Suprapubic skin (tissue), 3 donors: ENCODE data around the gene ZNF276.

Experiments
- CTCF ChIP-seq, 2 donors: fragments of 200-600 bp in 1 of 2; fragments of 450-650 bp in 1 of 2; sonication (generic) in 1 of 2; IDR thresholded peaks; one replicate each; pipeline ENCODE4 v1.5.1; 2016 to 2019; ENCODE audit warnings: antibody characterized with exemption in 2 of 2, mild to moderate bottlenecking in 1 of 2, moderate library complexity in 1 of 2
- POLR2AphosphoS5 ChIP-seq, 3 donors: sonication (generic); formaldehyde crosslinking; IDR thresholded peaks; one replicate each; pipeline ENCODE4 v1.6.1; 2017; ENCODE audit warnings: antibody characterized with exemption in 3 of 3

GRCh38 chr16:89708481-89708931 is 12.8 kb upstream of the ZNF276 start:
- no peak for TF ChIP-seq CTCF (IDR thresholded peaks at IDR 0.05)
- no peak for TF ChIP-seq POLR2AphosphoS5 (IDR thresholded peaks at IDR 0.05)
